NCI-H1436 (cell line): ENCODE results near the gene CASTOR2.
"Not testable (repeated sequence)": the region's sequence is repeated elsewhere in the genome, so short reads cannot be mapped to it uniquely, and the experiment has no call there.

Experiments
- DNase-seq: peaks from one replicate; lab custom pipeline; 2025; lab: John Stamatoyannopoulos, UW

CASTOR2 gene

GRCh38 chr7:74994869-74995543 lies 30.5 kb downstream of the CASTOR2 start:
- not testable (repeated sequence) for DNase-seq

DNA sequence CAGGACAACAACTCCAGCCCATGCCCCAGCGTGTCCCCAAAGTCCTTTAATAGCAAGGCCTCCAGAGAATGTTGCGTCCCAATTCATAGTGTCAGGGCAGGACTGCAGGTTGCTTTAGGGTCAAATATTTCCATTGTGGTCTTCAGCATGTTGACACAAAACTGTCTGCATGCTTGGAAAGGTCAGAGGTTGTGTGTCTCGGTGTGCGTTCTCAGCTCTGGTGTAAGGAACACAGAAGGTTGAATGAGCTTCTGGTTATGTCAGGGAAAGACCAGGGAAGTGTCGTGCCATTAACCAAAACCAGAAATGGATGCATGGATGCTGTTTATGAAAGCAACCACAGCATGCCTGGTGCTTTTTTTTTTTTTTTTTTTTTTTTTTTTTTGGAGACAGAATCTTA lies 31.9 kb downstream of the CASTOR2 start:
- DNase-seq, result not testable (repeated sequence)

GRCh38 chr7:74997811-74998210 lies 33.3 kb downstream of the CASTOR2 start:
- DNase-seq, result not testable (repeated sequence)

- DNase-seq, result not testable (repeated sequence)
Observed at GRCh38 chr7:75001356-75001755, 36.9 kb downstream of the CASTOR2 start.

- DNase-seq, result no peak
Observed at GRCh38 chr7:75010036-75010435, 45.5 kb downstream of the CASTOR2 start.

- DNase-seq, result no peak
Observed at GRCh38 chr7:75017832-75018231, 53.3 kb downstream of the CASTOR2 start.

DNA sequence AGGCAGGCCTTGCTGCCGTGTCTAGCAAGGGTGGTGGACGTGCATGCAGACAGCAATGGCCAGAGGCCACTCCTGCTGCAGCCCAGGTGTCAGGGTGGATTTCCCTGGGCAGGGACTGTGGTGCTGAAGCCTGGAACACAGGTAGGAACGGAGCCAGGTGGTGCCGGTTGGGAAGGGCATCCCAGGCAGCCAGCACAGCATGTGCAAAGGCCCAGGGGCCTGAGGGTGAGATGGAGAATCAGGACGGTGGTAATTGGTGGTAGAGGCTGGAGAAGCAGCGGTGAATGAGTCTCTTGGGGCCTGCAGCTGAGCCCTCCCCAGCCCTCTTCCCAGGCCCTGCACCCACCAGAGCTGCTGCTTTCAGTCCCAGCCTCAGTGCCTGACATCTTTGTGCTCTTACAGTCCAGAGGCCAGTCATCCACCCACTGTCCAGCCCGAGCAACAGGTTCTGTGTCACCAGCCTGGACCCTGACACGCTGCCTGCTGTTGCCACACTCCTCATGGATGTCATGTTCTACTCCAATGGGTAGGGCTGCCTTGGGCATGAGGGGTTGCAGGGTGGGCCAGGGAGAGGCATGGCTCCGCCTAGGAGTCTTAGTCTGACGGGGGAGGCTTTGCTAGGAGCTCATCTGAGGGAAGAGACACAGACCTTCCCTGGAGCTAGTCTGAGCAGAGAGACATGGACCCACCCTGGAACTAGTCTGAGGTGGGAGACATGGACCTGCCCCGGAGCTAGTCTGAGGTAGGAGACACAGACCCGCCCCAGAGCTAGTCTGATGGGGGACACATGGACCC lies 54.3 kb downstream of the CASTOR2 start:
- DNase-seq, result no peak

GRCh38 chr7:75019800-75020199 lies 55.3 kb downstream of the CASTOR2 start:
- DNase-seq, result no peak

GRCh38 chr7:75024922-75025321 lies 60.4 kb downstream of the CASTOR2 start:
- DNase-seq, result no peak

GRCh38 chr7:75028299-75028698 lies 63.8 kb downstream of the CASTOR2 start:
- DNase-seq, result no peak

DNA sequence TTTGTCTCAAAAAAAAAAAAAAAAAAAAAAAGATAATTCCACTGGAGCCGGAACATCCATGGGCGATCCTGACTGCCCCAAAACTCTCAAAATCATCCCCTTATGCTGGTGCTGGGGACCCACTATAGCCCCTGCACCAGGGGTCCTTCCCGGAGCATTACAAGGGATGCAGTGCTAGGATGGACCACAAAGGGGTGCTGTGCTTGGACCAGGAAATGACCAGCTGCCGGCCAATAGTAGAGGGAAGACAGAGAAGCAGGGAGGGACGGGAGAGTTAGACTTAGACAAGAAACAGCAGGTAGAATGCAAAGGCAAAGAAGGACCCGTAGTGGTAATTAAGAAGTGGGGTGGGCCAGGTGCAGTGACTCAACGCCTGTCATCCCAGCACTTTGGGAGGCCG lies 68.6 kb downstream of the CASTOR2 start:
- no peak for DNase-seq

GRCh38 chr7:75033826-75034225 lies 69.3 kb downstream of the CASTOR2 start:
- no peak for DNase-seq

DNA sequence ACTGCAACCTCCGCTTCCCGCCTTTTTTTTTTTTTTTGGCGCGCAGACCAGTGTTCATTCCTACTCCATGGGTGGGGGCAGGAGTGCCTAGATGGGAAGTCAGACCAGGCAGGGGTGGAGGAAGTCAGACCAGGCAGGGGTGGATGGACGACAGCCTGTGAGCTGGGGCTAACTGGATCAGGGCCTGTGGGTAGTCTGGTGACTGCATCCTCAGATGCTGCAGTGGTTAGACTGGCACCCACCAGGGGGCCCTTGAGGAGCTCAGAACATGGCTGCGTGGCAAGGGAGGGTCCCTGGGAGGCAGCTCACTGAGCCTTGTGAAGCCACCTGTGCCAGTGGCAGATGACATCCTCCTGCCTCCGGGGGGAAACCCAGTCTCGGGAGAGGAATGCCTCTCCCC lies 74.0 kb downstream of the CASTOR2 start:
- no peak for DNase-seq

- DNase-seq, result no peak
Observed at GRCh38 chr7:75039166-75039565, 74.7 kb downstream of the CASTOR2 start.

- no peak for DNase-seq
Observed at GRCh38 chr7:75039709-75040108, 75.2 kb downstream of the CASTOR2 start.

GRCh38 chr7:75040512-75040911 lies 76.0 kb downstream of the CASTOR2 start:
- no peak for DNase-seq

- no peak for DNase-seq
Observed at GRCh38 chr7:75042286-75042685, 77.8 kb downstream of the CASTOR2 start.

- no peak for DNase-seq
Observed at GRCh38 chr7:75042831-75043703, 78.6 kb downstream of the CASTOR2 start.

- DNase-seq, result no peak
Observed at GRCh38 chr7:75045881-75046280, 81.4 kb downstream of the CASTOR2 start.

- DNase-seq, result no peak
Observed at GRCh38 chr7:75048435-75049379, 84.2 kb downstream of the CASTOR2 start.

DNA sequence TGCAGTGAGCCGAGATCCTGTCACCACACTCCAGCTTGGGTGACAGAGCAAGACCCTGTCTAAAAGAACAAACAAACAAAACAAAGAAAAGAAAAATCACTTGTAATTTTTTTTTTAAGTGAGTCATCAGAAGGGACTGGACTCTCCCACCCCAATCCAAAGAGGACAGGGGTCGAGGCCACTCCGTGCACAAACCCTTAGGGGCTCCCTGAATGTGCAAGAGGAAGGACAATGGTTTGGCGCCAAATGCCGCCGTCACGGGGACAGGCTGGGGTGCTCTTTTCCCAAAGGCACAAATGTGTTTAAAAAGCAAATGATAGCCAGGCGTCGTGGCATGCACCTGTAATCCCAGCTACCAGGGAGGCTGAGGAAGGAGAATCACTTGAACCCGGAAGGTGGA lies 85.3 kb downstream of the CASTOR2 start:
- DNase-seq, result no peak
